ENCODE data around the gene ADGB. TPM values are rescaled to one million over a fixed set of nuclear protein-coding genes. Genes with fewer than 3 reads are reported as not detected.

Gene ADGB
- polyA plus RNA-seq, 1 donor (not counting 4 experiments of a cell fraction or from before 2014, with no cell fraction given): not detected

DNA sequence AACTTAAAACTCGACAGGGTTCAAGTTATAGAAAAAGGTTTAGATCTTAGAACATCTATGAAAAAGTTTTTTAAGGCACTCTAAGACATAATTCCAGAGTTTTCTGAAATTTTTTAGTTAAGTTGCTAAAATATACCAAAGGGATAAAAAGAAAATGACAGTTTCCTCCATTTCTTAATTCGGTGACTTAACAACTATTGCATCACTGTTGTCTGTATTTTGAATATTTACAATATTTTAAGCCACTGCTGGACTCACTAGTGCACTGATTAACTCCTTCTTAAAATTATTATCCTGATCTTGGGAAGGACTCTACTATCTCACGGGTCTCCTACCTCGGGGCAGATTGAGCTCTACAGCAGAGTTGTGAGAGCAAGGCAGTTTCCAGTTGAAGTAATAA lies 91.0 kb downstream of the ADGB start:
- Histone ChIP-seq H3K9me3 (ENCODE audit: control insufficient read depth, low read depth, low read length) (no peaks in the 10 kb centered on the region), H3K79me2 (ENCODE audit: control insufficient read depth, insufficient read depth, low read length) (no peaks in the 10 kb centered on the region), H3K4me1 (ENCODE audit: control insufficient read depth, extremely low read depth, insufficient read depth, low read length) (no peaks in the 10 kb centered on the region), H3K9ac (ENCODE audit: control insufficient read depth, extremely low read depth, insufficient read depth, low read length) (no peak overlapping the region), H3K27me3 (ENCODE audit: control insufficient read depth, extremely low read depth, insufficient read depth, low read length) (no peaks in the 10 kb centered on the region), H3K9me1 (ENCODE audit: control insufficient read depth, extremely low read depth, insufficient read depth, low read length) (no peaks in the 10 kb centered on the region), H3K4me3 (ENCODE audit: control insufficient read depth in 2 of 3, extremely low read depth in 1 of 3, insufficient read depth in 2 of 3, low read depth in 1 of 3, low read length in 3 of 3) (no peak overlapping the region), H2AFZ (ENCODE audit: control insufficient read depth, low read length) (no peak overlapping the region), H3K36me3 (ENCODE audit: control insufficient read depth in 2 of 2, extremely low read depth in 1 of 2, insufficient read depth in 2 of 2, low read length in 2 of 2) (no peaks in the 10 kb centered on the region), H4K20me1 (ENCODE audit: control insufficient read depth, extremely low read depth, insufficient read depth, low read length) (no peaks in the 10 kb centered on the region), H3K27ac (ENCODE audit: control insufficient read depth, insufficient read depth, low read length) (no peak overlapping the region), H3K4me2 (ENCODE audit: control insufficient read depth, extremely low read depth, insufficient read depth, low read depth, low read length) (no peak overlapping the region)
- no peak for FAIRE-seq
- TF ChIP-seq, protein P1, sequence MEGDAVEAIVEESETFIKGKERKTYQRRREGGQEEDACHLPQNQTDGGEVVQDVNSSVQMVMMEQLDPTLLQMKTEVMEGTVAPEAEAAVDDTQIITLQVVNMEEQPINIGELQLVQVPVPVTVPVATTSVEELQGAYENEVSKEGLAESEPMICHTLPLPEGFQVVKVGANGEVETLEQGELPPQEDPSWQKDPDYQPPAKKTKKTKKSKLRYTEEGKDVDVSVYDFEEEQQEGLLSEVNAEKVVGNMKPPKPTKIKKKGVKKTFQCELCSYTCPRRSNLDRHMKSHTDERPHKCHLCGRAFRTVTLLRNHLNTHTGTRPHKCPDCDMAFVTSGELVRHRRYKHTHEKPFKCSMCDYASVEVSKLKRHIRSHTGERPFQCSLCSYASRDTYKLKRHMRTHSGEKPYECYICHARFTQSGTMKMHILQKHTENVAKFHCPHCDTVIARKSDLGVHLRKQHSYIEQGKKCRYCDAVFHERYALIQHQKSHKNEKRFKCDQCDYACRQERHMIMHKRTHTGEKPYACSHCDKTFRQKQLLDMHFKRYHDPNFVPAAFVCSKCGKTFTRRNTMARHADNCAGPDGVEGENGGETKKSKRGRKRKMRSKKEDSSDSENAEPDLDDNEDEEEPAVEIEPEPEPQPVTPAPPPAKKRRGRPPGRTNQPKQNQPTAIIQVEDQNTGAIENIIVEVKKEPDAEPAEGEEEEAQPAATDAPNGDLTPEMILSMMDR (optimal IDR thresholded peaks at IDR 0.05 in 1 of 3, IDR thresholded peaks at IDR 0.05 in 1 of 3, conservative IDR thresholded peaks at IDR 0.05 in 1 of 3; ENCODE audit: extremely low read depth in 1 of 3, insufficient read depth in 2 of 3, low read length in 3 of 3): no peak
- no peak for TF ChIP-seq EZH2 (IDR thresholded peaks at IDR 0.05; ENCODE audit: low read length)
- dilution Hi-C loops (cut with MboI; ENCODE audit: extremely low pct_ligation_motif_present, low sequenced_read_pairs): no loop called here
- DNase-seq (ENCODE audit: low read depth, low spot score): no peak

DNA sequence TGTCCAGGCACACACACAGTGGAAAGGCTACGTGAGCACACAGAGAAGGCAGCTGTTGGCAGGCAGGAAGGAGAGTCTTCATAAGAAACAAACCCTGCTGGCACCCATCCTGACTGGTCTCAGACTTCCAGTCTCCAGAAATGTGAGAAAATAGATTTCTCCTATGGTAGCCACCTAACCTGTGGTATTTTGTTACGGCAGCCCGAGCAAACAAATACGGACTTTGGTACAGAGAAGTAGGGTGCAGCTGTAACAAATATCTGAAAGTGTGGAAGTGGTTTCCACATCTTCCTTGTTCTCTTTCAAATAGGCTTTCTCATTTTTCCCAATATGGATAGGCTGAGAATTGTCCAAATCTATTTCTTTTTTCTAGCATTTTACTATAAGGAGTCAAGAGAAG lies 94.6 kb downstream of the ADGB start:
- H3K27ac ChIP-seq (ENCODE audit: control insufficient read depth, insufficient read depth, low read length): no peak overlapping the region
- DNase-seq (ENCODE audit: low read depth, low spot score): no peak
- H3K4me1 ChIP-seq (ENCODE audit: control insufficient read depth, extremely low read depth, insufficient read depth, low read length): no peaks in the 10 kb centered on the region
- no peaks in the 10 kb centered on the region for H3K79me2 ChIP-seq (ENCODE audit: control insufficient read depth, insufficient read depth, low read length)
- dilution Hi-C loops (cut with MboI; ENCODE audit: extremely low pct_ligation_motif_present, low sequenced_read_pairs): no loop called here
- no peak overlapping the region for H2AFZ ChIP-seq (ENCODE audit: control insufficient read depth, low read length)
- no peaks in the 10 kb centered on the region for H4K20me1 ChIP-seq (ENCODE audit: control insufficient read depth, extremely low read depth, insufficient read depth, low read length)
- no peaks in the 10 kb centered on the region for H3K9me1 ChIP-seq (ENCODE audit: control insufficient read depth, extremely low read depth, insufficient read depth, low read length)
- no peaks in the 10 kb centered on the region for H3K9me3 ChIP-seq (ENCODE audit: control insufficient read depth, low read depth, low read length)
- FAIRE-seq: no peak
- no peaks in the 10 kb centered on the region for H3K27me3 ChIP-seq (ENCODE audit: control insufficient read depth, extremely low read depth, insufficient read depth, low read length)
- H3K4me2 ChIP-seq (ENCODE audit: control insufficient read depth, extremely low read depth, insufficient read depth, low read depth, low read length): no peak overlapping the region
- no peaks in the 10 kb centered on the region for H3K36me3 ChIP-seq (ENCODE audit: control insufficient read depth in 2 of 2, extremely low read depth in 1 of 2, insufficient read depth in 2 of 2, low read length in 2 of 2)
- H3K4me3 ChIP-seq (ENCODE audit: control insufficient read depth in 2 of 3, extremely low read depth in 1 of 3, insufficient read depth in 2 of 3, low read depth in 1 of 3, low read length in 3 of 3): no peak overlapping the region
- TF ChIP-seq, protein P1 (optimal IDR thresholded peaks at IDR 0.05 in 1 of 3, IDR thresholded peaks at IDR 0.05 in 1 of 3, conservative IDR thresholded peaks at IDR 0.05 in 1 of 3; ENCODE audit: extremely low read depth in 1 of 3, insufficient read depth in 2 of 3, low read length in 3 of 3): no peak
- TF ChIP-seq EZH2 (IDR thresholded peaks at IDR 0.05; ENCODE audit: low read length): no peak
- no peak overlapping the region for H3K9ac ChIP-seq (ENCODE audit: control insufficient read depth, extremely low read depth, insufficient read depth, low read length)

Measured in keratinocyte (primary cell).